Skeletal muscle tissue (tissue), 4 donors: ENCODE measurements around the gene THTPA. TPM values are rescaled to one million over a fixed set of nuclear protein-coding genes. Genes with fewer than 3 reads are reported as not detected.

Experiments
- H3K27ac ChIP-seq: one replicate; pipeline ENCODE4 v1.7.0; 2013; ENCODE audit warnings: mild to moderate bottlenecking, low read depth, low read length, inconsistent platforms
- H3K27me3 ChIP-seq, 3 donors: one replicate each; pipeline ENCODE4 v1.7.0; 2013; ENCODE audit warnings: low read length in 3 of 3; ENCODE audit not compliant: control insufficient read depth in 3 of 3, insufficient read depth in 3 of 3
- H3K36me3 ChIP-seq, 3 donors: one replicate each; pipeline ENCODE4 v1.7.0; 2013; ENCODE audit warnings: low read length in 3 of 3; ENCODE audit not compliant: control insufficient read depth in 3 of 3, insufficient read depth in 3 of 3
- H3K4me1 ChIP-seq, 3 donors: one replicate each; pipeline ENCODE4 v1.7.0; 2013; ENCODE audit warnings: low read length in 3 of 3, mild to moderate bottlenecking in 3 of 3; ENCODE audit not compliant: control insufficient read depth in 3 of 3, insufficient read depth in 3 of 3
- H3K4me3 ChIP-seq, 3 donors: one replicate each; pipeline ENCODE4 v1.7.0; 2013; ENCODE audit warnings: low read length in 3 of 3
- H3K9ac ChIP-seq, 3 donors: one replicate each; pipeline ENCODE4 v1.7.0; 2013; ENCODE audit warnings: low read length in 3 of 3, mild to moderate bottlenecking in 3 of 3, moderate library complexity in 2 of 3, low read depth in 1 of 3
- H3K9me3 ChIP-seq, 3 donors: one replicate each; pipeline ENCODE4 v1.7.0; 2013; ENCODE audit warnings: low read length in 3 of 3; ENCODE audit not compliant: control insufficient read depth in 3 of 3
- total RNA-seq: library from RNA; depleted of rRNA; stranded (reverse); fragments of >200 nt; gene quantifications from one replicate; pipeline ENCODE4 v1.2.3, GENCODE V29; 2014
- donor health status: Osteomylitis.

The THTPA gene
- total RNA-seq, 1 donor from 2014 or later, result 7.8 TPM

- H3K4me1 ChIP-seq, result peaks cover under 1 to 10% (median 2%) of the 10 kb centered on the region in 3 donors
- H3K27ac ChIP-seq, result no peak overlapping the region
- no peaks in the 10 kb centered on the region for H3K36me3 ChIP-seq
- H3K9me3 ChIP-seq, result no peaks in the 10 kb centered on the region
- H3K27me3 ChIP-seq, result no peaks in the 10 kb centered on the region
- H3K9ac ChIP-seq, result no peak overlapping the region
- H3K4me3 ChIP-seq, result no peak overlapping the region
Observed at GRCh38 chr14:23600806-23601205, 44.7 kb downstream of the THTPA start.

- Histone ChIP-seq H3K36me3 (no peaks in the 10 kb centered on the region), H3K4me1 (peaks cover 3 to 10% (median 3%) of the 10 kb centered on the region in 3 donors), H3K27me3 (no peaks in the 10 kb centered on the region), H3K9ac (no peak overlapping the region), H3K4me3 (no peak overlapping the region), H3K9me3 (no peaks in the 10 kb centered on the region), H3K27ac (no peak overlapping the region)
Observed at GRCh38 chr14:23601424-23601823, 45.4 kb downstream of the THTPA start.

GRCh38 chr14:23601845-23602180 is 45.7 kb downstream of the THTPA start:
- Histone ChIP-seq H3K9ac (no peak overlapping the region), H3K36me3 (no peaks in the 10 kb centered on the region), H3K4me3 (no peak overlapping the region), H3K4me1 (peaks cover 3 to 10% (median 3%) of the 10 kb centered on the region in 3 donors), H3K27me3 (no peaks in the 10 kb centered on the region), H3K27ac (no peak overlapping the region), H3K9me3 (no peaks in the 10 kb centered on the region)

- no peak overlapping the region for H3K4me3 ChIP-seq
- H3K36me3 ChIP-seq, result no peaks in the 10 kb centered on the region
- H3K27ac ChIP-seq, result no peak overlapping the region
- no peak overlapping the region for H3K9ac ChIP-seq
- H3K27me3 ChIP-seq, result no peaks in the 10 kb centered on the region
- H3K9me3 ChIP-seq, result no peaks in the 10 kb centered on the region
- H3K4me1 ChIP-seq, result peaks cover 3 to 10% (median 3%) of the 10 kb centered on the region in 3 donors
Observed at GRCh38 chr14:23602181-23603095, 46.4 kb downstream of the THTPA start.

- H3K4me1 ChIP-seq, result peaks cover 3 to 10% (median 3%) of the 10 kb centered on the region in 3 donors
- no peaks in the 10 kb centered on the region for H3K36me3 ChIP-seq
- H3K9ac ChIP-seq, result no peak overlapping the region
- no peak overlapping the region for H3K4me3 ChIP-seq
- H3K9me3 ChIP-seq, result no peaks in the 10 kb centered on the region
- no peak overlapping the region for H3K27ac ChIP-seq
- H3K27me3 ChIP-seq, result no peaks in the 10 kb centered on the region
Observed at GRCh38 chr14:23603103-23603502, 47.0 kb downstream of the THTPA start.

- Histone ChIP-seq H3K27me3 (no peaks in the 10 kb centered on the region), H3K4me3 (no peak overlapping the region), H3K9me3 (no peaks in the 10 kb centered on the region), H3K36me3 (no peaks in the 10 kb centered on the region), H3K27ac (no peak overlapping the region), H3K9ac (no peak overlapping the region), H3K4me1 (peaks cover 3 to 10% (median 3%) of the 10 kb centered on the region in 3 donors)
Observed at GRCh38 chr14:23604148-23604547, 48.1 kb downstream of the THTPA start.

GRCh38 chr14:23604675-23605170 is 48.7 kb downstream of the THTPA start:
- Histone ChIP-seq H3K4me3 (no peak overlapping the region), H3K27me3 (no peaks in the 10 kb centered on the region), H3K4me1 (peaks cover 3 to 10% (median 3%) of the 10 kb centered on the region in 3 donors), H3K9ac (no peak overlapping the region), H3K36me3 (no peaks in the 10 kb centered on the region), H3K27ac (no peak overlapping the region), H3K9me3 (no peaks in the 10 kb centered on the region)

- Histone ChIP-seq H3K9ac (no peak overlapping the region), H3K9me3 (no peaks in the 10 kb centered on the region), H3K4me1 (peaks cover 3 to 10% (median 3%) of the 10 kb centered on the region in 3 donors), H3K27me3 (peaks cover 0 to 3% (median 0%) of the 10 kb centered on the region in 3 donors), H3K27ac (no peak overlapping the region), H3K36me3 (no peaks in the 10 kb centered on the region), H3K4me3 (no peak overlapping the region)
Observed at GRCh38 chr14:23605931-23606585, 50.0 kb downstream of the THTPA start.

- Histone ChIP-seq H3K27me3 (peaks cover 0 to 3% (median 0%) of the 10 kb centered on the region in 3 donors), H3K4me3 (no peak overlapping the region), H3K4me1 (peaks cover 3 to 4% (median 3%) of the 10 kb centered on the region in 3 donors), H3K36me3 (no peaks in the 10 kb centered on the region), H3K9ac (no peak overlapping the region), H3K9me3 (no peaks in the 10 kb centered on the region), H3K27ac (no peak overlapping the region)
Observed at GRCh38 chr14:23608454-23608853, 52.4 kb downstream of the THTPA start.

- H3K9me3 ChIP-seq, result no peaks in the 10 kb centered on the region
- no peak overlapping the region for H3K9ac ChIP-seq
- H3K27me3 ChIP-seq, result peaks cover 0 to 3% (median 0%) of the 10 kb centered on the region in 3 donors
- H3K36me3 ChIP-seq, result no peaks in the 10 kb centered on the region
- no peak overlapping the region for H3K4me3 ChIP-seq
- no peak overlapping the region for H3K27ac ChIP-seq
- peaks cover 3 to 4% (median 3%) of the 10 kb centered on the region in 3 donors for H3K4me1 ChIP-seq
Observed at GRCh38 chr14:23609001-23609400, 52.9 kb downstream of the THTPA start.
